Activated CD8-positive, alpha-beta memory T cell treated with anti-CD3 and anti-CD28 coated beads, Interleukin-2, amount 50 U/mL, for 4 hours (primary cell): ENCODE measurements around the gene TGM2.

Experiments used
- DNase-seq: peaks from one replicate; pipeline ENCODE4 v3.0.0-alpha.2; 2020

TGM2 gene

DNA sequence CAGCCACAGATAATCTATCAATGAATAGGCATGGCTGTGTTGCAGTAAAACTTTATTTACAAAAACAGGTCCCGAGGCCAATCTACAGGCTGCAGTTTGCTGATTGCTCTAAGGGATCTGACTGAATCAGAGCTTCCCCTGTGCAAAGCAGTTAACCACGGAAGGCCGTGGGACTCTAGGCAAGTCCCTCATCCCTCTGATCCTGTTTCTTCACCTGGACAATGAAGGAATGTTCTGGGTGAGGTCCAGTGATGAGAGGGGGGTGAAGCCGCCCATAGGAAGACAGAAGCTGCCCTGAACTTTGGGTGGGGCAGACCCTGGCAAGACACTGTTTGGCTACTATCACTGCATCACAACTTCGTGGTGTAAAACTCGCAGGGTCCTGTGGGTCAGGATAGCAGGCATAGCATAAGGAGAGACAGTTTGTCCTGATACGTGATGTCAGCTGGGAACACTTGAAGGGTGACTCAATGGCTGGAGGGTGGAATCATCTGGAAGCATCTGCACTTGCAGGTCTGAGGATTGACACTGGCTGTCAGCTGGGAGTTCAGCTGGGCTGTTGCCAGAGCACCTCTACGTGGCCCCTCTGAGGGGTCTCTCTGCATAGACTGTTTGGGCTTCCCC, 33.3 kb upstream of the TGM2 start:
- no peak for DNase-seq

DNA sequence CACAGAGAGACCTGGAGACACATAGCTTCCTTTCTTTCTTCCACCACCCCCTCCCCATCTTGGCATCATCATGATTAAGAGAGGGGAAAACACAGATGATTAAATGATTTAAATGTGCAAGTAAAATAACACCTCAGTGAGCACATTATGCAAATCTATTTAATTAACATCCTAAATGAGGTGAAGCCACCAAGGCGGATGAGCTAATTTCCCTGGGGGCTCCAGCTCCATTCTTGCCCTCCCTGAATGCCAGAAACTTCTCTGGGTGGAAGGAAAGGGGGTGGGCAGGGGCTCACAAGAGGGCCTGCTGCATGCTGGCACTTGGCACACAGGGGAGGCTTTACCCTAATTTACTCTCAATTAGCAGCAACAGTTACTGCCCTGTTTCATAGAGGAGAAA, 32.5 kb upstream of the TGM2 start:
- DNase-seq, result no peak

DNA sequence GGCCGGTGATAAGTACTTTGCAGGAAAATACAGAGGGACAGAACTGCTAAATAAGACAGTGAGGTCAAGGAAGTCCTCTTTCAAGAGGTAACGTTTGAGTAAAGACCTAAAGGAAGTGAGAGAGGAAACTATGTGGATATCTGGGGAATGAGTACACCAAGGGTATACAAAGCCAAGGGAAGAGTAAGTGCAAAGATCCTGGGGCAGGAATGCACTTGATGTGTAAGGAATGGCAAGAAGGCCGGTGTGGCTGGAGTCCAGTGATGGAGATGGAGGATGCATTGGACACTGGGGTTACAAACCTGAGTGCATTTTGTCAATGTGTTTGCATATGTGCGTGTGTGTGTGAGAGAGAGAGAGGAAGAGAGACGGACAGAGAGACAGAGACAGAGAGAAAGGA, 32.1 kb upstream of the TGM2 start:
- DNase-seq, result no peak

DNA sequence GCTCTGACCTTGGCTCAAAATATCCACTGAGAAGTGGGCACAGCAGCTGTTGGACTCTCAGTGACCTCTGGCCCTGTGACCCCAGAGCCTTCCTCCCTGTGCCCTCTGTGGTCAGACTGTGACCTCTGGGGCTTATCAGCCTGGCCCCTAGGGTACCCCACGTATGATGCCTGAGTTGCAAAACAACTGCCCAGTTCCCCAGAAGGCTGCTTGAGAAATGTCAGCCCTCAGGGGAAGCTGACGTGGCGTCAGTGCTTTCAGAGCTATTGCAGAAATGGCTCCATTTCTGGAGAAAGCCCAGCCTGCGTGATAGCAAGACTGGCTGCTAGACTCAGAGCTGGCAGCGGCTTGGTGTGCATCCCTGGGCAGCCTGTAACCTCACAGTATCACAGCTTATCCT, 31.5 kb upstream of the TGM2 start:
- no peak for DNase-seq

DNA sequence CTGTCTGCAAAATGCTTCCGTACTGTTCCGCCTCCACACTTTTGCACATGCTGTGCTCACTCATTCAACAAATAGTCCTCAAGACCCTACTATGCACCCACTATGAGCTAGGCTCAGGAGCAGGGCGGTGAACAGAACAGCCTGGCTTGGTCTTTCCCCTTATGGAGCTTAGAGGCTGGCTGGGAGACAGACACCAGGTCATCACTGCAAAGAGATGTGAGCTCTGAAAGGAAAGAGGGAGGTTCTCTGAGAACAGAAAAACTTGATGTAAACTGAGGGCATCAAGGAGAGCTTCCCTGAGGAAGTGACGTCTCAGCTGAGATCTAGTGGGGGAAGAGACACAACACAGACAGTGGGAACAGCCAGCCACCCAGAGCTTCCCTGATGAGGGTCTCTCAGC, 31.0 kb upstream of the TGM2 start:
- DNase-seq, result no peak

DNA sequence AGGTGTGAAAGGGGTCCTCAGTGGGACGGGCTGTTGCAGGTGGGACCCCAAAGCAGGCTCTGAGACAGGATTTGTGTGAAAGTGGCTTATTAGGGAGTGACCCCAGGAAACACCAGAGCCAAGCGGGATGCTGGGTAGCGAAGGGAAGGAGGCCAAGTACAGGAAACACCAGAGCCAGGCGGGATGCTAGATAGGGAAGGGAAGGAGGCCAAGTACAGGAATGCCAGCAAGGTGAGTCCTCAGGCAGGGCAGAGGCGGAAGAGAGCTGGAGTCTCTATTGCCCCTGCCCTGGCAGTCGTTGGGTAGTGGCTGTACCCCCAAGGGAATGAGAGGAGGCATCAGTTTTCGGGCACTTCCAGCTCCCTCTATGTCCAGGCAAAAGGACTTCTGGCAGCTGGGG, 30.5 kb upstream of the TGM2 start:
- DNase-seq, result no peak

DNA sequence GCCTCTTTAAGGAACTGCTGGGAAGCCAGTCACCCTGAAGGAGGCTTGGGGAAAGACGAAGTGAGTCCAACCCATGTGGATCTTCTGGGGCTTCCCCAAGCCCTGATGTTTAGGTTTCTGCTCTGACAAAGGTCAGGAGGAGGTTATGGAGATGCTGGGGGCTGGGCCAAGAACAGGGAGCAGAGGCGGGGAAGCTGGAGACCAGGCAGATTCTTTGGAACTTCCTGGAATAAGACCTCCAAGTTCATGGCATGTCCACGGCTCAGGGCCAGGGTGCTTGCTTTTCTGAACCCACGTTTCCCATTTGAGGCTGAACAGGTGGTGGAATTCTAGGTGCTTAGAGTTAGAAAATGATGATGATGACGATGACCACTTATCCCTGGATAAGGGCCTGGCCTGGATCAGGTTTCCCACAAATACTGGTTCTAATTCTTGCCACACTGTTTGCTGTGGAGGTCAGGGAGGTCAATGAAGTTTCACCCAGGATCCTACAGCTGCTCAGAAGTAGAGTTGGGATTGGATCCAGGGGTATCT, 30.0 kb upstream of the TGM2 start:
- no peak for DNase-seq

DNA sequence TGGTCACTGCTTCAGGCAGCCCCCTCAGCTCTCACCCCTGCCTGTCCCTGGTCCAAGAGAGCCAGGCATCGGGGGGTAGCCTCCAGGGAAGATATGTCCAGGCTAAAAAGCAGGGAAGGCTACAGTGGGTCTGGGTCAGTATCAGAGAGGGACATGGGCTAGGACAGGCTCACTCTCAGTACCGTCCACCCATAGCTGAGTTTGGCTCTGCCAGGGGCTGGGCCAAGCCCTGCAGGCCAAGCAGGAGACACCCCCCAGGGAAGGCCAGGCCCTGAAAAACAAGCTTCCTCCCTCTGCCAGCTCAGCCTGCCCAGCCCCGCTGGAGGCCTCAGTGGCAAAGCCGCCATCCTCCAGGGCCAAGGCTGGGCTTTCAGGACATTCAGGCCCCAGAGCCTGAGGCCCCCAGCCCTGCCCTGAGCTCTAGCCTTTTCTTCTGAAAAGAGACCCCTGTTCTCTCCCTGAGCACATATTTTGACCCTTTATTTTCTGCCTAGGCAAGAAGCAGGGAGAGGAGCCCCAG, 28.6 kb upstream of the TGM2 start:
- DNase-seq, result no peak

DNA sequence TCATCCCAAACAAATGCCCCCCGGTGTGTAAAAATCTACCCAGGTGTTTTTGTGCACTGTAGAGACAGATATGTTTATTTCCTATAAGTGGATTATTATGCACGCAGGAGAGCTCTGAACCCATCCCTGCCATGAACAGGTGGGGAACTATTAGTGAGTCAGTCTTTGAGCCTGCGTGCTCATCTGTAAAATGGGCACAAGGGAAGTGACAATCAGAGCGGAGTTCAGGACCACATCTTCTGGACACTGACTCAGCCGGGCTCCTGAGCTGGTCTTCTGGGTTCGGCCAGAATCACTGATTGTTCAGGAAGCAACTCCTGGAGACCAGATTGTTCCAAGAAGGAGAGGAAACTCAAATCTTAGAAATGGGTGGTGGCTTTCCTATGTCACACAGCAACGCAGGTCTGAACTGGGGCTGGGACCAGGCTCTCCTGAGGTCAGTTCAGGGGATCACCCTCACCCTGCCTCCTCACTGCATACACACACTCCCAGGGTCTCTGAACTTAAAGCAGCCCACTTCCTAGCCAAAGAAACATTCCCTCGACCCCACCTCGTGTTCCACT, 27.3 kb upstream of the TGM2 start:
- DNase-seq, result no peak

DNA sequence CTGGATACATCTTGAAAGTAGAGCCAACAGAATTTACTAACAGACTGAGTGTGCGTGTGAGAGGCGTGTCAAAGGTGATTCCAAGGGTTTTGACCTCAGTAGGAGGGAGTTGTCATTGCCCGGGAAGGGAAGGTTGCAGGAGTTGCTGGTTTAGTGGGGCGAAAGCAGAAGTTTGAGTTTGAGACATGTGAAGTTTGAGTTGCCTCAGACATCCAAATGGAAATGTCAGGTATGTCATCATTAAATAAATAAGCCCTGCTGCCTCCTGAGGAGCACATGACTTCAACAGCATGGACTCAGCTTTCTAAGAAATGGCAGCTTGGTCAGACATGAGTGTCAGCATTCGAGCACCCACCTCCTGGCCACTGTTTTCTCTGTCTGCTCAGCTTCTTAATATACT, 26.6 kb upstream of the TGM2 start:
- no peak for DNase-seq

DNA sequence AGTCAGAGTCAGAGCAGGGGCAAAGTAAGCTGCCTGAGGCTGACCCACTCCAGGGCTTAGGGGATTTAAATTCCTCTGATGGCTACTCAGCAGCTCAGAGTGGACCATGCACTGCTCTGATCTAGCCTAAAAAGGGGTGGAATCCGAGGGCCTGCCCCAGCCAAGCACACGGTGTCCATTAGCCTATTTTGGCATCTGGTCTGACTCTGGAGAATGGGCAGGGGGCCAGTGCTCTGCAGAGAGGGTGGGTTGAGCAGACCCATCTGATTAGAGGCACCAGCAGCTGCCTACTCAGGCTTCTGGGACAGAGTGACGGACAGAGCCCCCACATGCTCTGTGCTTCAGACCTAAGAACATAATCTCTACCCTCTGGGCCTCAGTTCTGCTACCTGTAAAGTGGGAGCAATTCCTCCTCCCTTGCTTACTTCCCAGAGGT, 25.9 kb upstream of the TGM2 start:
- DNase-seq, result no peak

DNA sequence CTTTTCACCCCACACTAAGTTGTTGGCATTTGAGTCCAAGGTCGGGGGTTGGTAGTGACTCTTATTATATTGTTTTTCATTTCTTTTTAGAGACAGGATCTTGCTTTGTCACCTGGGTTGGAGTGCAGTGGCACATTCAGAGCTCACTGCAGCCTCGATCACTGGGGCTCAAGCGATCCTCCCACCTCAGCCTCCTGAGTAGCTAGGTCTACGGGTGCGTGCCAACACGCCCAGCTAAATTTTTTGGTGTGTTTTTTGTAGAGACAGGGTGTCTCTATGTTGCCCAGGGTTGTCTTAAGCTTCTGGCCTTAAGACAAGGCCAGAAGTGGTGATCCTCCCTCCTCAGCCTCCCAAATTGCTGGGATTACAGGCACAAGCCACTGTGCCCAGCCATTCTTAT, 25.1 kb upstream of the TGM2 start:
- DNase-seq, result no peak

DNA sequence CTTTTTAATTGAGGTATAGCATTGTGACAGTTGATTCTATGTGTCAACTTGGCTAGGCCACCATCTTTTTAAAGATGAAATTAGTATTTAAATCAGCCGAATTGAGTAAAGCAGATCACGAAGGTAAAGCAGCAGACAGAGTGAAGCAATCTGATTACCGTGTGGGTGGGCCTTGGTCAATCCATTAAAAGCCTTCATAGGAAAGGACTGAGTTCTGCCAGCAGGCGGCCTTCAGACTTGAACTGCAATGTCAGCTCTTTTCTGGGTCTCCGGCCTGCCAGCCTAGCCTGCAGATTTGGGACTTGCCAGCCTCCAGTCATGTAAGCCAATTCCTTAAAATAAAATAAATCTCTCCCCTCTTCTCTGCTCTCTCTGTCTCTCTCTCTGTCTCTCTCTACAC, 22.4 kb upstream of the TGM2 start:
- DNase-seq, result no peak

DNA sequence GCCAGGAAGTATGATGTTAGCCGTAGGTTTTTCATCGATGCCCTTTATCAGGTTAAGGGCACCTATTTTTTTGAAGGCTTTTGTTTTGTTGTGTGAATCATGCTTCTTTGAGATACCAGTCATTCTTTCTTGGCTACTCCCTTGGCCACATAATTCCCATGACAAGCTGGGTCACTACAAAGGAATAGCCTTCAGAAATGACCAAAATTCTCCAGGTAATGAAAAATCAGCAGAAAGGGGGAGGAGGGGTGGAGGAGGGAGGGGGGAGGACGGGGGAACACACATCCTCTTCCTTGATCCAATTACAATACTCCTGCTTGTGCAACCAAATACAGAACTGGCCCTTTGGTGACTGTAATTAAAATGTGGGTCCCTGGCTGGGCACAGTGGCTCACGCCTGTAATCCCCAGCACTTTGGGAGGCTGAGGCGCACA, 21.7 kb upstream of the TGM2 start:
- no peak for DNase-seq

DNA sequence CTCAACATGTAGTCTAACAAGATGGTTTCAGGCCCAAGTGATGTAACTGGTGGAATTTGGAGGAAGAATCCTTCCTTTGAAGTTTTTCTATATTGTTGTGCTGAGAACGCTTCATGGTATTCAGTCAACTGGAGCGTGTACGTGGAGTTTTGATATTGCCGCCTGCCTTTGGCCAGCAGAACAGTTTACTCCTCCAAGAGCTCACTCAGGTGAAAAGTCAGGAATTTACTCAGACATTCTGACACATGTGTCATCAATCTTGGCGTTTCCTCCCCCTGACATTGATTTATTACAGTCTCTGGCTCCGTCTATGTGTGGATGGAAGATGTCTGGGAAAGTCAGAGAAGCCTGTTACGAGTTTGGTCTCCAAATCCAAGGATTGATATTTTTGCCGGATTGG, 19.0 kb upstream of the TGM2 start:
- DNase-seq, result no peak

DNA sequence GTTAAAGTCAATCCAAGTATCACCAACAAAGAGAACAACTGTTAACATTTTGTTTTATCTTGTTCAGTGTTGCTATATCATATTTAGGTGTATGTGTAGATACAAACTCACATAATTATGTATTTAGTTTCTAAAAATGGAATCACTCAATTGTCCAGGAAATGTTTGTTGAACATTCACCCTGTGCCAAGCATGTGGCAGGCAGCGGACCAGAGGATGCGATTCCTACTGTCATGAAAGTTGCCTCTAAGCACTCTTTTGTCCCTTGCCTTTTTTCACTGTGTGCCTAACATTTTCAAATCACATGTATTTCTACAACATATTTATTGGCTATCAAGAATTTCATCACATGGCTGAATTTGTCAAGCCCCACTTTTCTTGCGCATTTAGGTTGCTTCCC, 16.9 kb upstream of the TGM2 start:
- no peak for DNase-seq

DNA sequence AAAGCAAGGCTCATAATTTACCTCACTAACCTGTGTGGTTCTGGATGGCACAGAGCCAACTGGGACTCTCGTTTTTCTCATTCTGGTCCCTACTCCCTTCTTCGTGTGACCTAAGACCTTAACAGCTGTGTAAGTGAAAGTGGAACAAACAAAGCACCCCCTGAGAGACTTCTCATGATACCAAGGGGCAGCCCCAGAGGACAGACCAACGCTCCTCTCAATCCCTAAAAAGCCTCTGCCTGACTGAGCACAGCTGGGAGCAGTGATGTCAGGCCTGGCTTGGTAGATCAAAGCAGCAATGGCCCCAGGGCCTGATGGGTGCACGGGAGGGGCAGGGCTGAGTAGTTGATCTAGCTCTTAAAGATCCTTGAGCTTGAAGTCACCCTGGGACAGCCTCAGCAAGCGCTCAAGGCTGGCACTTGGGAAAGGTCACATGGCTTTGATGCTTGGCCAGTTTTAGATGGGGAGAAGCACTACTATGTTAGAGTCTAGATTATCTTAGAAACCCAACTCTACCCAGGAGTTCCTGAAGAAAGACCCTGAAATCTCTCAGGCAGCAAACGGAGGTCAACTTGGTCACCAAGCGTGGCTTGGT, 16.2 kb upstream of the TGM2 start:
- DNase-seq, result no peak

DNA sequence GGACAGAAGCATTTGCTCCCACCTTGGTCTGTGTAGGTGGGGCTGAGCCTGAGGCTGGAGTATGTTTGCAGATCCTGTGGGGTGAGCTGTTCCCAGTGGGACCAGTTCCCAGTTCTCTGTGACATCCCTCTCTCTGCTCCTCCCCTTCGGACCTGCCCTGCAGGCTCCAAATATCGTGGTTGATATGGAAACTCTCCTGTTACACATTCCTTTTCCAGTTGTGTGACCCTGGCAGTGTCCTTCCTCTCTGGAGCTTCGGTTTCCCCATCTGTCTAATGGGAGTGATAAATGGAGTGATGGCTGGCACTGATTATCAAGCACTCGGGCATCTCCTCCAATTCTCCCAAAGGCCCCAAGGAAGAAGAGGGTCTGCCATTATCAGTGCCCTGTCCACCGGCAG, 15.7 kb upstream of the TGM2 start:
- DNase-seq, result no peak

DNA sequence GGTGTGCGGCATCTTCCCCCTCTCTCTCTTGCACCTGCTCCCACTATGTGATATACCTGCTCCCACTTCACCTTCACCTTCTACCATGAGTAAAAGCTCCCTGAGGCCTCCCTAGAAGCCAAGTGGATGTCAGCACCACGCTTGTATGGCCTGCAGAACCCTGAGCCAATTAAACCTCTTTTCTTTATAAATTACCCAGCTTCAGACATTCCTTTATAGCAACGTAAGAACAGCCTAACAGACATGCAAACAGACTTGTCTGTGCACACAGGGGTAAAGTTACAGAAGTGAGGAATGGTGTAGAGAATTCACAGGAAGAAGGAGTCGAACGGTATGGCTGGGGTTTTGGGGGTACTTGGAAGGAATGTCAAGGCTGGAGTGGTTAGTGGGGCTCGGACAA, 14.8 kb upstream of the TGM2 start:
- DNase-seq, result no peak

DNA sequence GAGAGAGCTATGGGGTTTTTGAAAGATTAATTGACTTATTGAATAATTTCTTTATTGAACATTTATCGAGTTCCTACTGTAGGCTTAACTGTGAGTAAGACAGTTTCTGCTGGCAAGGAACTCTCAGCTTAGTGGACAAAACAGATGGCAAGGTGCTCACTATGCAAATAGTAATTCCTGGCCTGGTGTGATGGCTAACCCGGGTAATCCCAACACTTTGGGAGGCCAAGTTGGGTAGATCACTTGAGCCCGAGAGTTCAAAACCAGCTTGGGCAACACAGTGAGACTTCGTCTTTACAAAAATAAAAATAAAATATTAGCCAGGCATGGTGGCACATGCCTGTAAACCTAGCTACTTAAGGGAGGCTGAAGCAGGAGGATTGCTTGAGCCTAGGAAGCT, 13.5 kb upstream of the TGM2 start:
- no peak for DNase-seq

DNA sequence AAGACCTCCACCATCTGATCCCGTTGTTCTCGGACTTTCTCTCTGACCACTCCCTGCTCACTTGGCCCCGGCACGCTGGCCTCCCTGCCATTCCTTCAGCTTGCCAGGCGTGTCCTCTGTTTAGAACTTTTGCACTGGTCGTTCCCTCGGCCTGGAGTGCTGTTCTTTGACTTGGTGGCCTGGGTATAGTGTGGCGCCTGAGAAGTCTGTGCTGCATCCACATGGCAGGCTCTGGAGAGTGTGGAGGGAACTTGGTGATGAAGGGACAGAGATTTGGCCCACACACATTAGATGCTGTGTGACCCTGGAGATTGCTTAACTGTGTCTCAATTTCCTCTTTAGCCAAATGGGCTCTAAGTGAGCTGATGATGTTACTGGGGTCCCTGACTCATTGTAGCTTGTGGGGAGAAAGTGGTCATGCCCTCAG, 13.0 kb upstream of the TGM2 start:
- no peak for DNase-seq

DNA sequence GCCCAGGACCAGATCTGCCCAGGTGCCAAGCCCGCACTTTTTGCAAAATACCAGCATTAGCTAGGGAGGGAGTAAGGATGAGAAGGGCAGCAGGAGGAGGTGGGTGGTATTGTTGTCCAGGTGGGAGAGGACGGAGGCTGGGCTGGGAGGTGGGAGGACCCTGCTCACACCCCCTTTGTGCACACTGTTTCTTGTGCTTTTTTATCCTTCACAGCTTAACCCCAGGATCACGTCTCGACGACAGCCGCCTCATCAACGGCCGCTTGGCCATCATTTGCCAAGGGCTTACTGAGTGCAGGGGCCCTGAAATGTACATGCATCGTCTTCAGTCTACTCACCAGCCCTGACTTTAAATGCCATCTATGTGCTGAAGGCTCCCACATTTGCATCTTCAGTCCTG, 12.1 kb upstream of the TGM2 start:
- no peak for DNase-seq

DNA sequence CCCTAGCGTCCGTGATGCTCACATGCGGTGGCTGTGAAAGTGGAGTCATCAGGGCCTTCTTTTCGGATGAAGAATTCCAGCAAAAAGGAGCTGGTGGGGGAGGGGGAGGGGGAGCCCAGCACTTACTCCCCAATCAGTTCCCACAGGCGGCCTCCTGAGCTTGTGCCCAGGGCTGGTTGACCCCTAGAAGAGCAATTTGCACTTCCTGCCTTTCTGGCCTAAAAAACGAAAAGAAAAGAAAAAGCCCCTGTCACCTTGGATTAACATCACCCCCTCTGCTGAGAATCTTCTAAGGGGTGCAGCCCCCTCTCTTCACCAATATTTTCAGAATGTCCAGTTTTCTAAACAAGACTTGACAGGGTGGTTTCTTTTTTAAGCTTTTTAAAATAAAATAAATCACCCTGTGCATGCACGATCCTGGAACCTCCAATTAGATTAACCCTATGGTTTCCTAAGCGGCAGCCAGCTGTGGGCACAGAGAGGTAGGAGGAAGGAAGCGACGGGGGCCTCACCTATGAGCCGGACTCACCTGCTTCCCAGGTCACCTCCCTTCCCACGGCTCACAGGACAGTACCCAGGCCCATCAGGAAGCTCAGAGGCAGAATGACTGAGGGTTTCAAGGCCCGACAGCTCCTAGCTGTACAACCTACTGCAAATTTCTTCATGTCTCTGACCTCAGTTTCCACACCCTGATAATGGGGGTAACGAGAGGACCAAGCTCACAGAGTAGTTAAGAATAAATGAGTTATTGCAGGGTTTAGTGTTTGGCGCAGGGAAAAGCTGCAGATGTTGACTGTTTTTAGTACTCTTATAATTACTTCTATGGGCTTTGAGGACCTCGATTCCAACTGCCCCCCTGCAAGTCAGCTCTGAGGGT, 10.5 kb upstream of the TGM2 start:
- DNase-seq, result no peak
